Sigmoid colon (tissue), 4 donors: ENCODE measurements around the gene CTIF.

Source experiments
- CTCF ChIP-seq, 4 experiments: fragments of 450-650 bp in 3 of 4; fragments of 200-600 bp in 1 of 4; IDR thresholded peaks; one replicate each; pipeline ENCODE4 v1.5.1; 2016 to 2019; ENCODE audit warnings: antibody characterized with exemption in 4 of 4, mild to moderate bottlenecking in 3 of 4, moderate library complexity in 2 of 4
- EP300 ChIP-seq, 4 donors: sonication (generic); formaldehyde crosslinking; IDR thresholded peaks; one replicate each; pipeline ENCODE4 v1.6.1; 2017; ENCODE audit warnings: antibody characterized with exemption in 4 of 4

- no peak for TF ChIP-seq CTCF (IDR thresholded peaks at IDR 0.05)
- no peak for TF ChIP-seq EP300 (IDR thresholded peaks at IDR 0.05)
Observed at GRCh38 chr18:48619016-48619415, 80.2 kb downstream of the CTIF start.
